DMS114 treated with DMSO at 0.1 percent for 48 hours (cell line): ENCODE data around the gene FBXO3.
"Not testable (repeated sequence)": the region's sequence is repeated elsewhere in the genome, so short reads cannot be mapped to it uniquely, and the experiment has no call there.

ENCODE experiments used
- DNase-seq: peaks from one replicate; lab custom pipeline; 2025; ENCODE audit not compliant: unreplicated experiment; lab: John Stamatoyannopoulos, UW

FBXO3 gene

GRCh38 chr11:33773987-33774735, at the start of gene FBXO3:
TSS of gene FBXO3 (minus strand) at chr11:33774520. CDS start at chr11:33774497, 23 bp downstream.
- peak; percentile 49 for DNase-seq

- DNase-seq: not testable (repeated sequence)
Measured at GRCh38 chr11:33822981-33823380, 48.7 kb upstream of the FBXO3 start.

GRCh38 chr11:33819278-33820035, 45.1 kb upstream of the FBXO3 start:
- no peak for DNase-seq

- peak; percentile 54 for DNase-seq
Measured at GRCh38 chr11:33808228-33808828, 34.0 kb upstream of the FBXO3 start.

- no peak for DNase-seq
Measured at GRCh38 chr11:33804471-33804870, 30.2 kb upstream of the FBXO3 start.

GRCh38 chr11:33802194-33802950, 28.1 kb upstream of the FBXO3 start:
- no peak for DNase-seq

GRCh38 chr11:33801821-33802193, 27.5 kb upstream of the FBXO3 start:
- DNase-seq: no peak

GRCh38 chr11:33797879-33798278, 23.6 kb upstream of the FBXO3 start:
- no peak for DNase-seq

GRCh38 chr11:33790040-33790439, 15.7 kb upstream of the FBXO3 start:
- no peak for DNase-seq

- DNase-seq: not testable (repeated sequence)
Measured at GRCh38 chr11:33788095-33788494, 13.8 kb upstream of the FBXO3 start.

GRCh38 chr11:33787076-33787475, 12.8 kb upstream of the FBXO3 start:
- DNase-seq: no peak

GRCh38 chr11:33785609-33786008, 11.3 kb upstream of the FBXO3 start:
- DNase-seq: no peak

GRCh38 chr11:33779849-33780528, 5.7 kb upstream of the FBXO3 start:
- DNase-seq: no peak

GRCh38 chr11:33778675-33779074, 4.4 kb upstream of the FBXO3 start:
- DNase-seq: no peak

GRCh38 chr11:33777906-33778305, 3.6 kb upstream of the FBXO3 start:
- no peak for DNase-seq

- no peak for DNase-seq
Measured at GRCh38 chr11:33775832-33776470, 1.6 kb upstream of the FBXO3 start.

GRCh38 chr11:33775467-33775807, 1.1 kb upstream of the FBXO3 start:
- DNase-seq: no peak

- no peak for DNase-seq
Measured at GRCh38 chr11:33774736-33775466, 581 bp upstream of the FBXO3 start.

GRCh38 chr11:33773404-33773986, 825 bp downstream of the FBXO3 start:
- peak; percentile 2 for DNase-seq
